ENCODE measurements around the gene BAK1.

- TF ChIP-seq CTCF (IDR thresholded peaks at IDR 0.05) (no peak), POLR2AphosphoS5 (IDR thresholded peaks at IDR 0.05) (no peak), POLR2A (IDR thresholded peaks at IDR 0.05) (no peak)
Measured at GRCh38 chr6:33581186-33581585, 1.1 kb upstream of the BAK1 start.
